Measurements from ENCODE around the gene CLSTN2. TPM values are rescaled to one million over a fixed set of nuclear protein-coding genes. Genes with fewer than 3 reads are reported as not detected.

CLSTN2 gene
- total and polyA plus RNA-seq, 12 donors: 0.67 to 17.8 (median 5.3) TPM

- Histone ChIP-seq H3K27me3 (no peaks in the 10 kb centered on the region), H3K27ac (no peak overlapping the region), H3K9me3 (replicated peaks in 1 of 3) (no peaks in the 10 kb centered on the region), H3K4me1 (replicated peaks in 1 of 2) (no peaks in the 10 kb centered on the region), H3K36me3 (replicated peaks in 1 of 2) (no peaks in the 10 kb centered on the region), H3K4me3 (no peak overlapping the region)
- TF ChIP-seq CTCF (IDR thresholded peaks at IDR 0.05) (no peak), POLR2A (IDR thresholded peaks at IDR 0.05) (no peak)
- 74 to 82% (median 78%) methylated on average over 5 of the region's 5 CpGs for WGBS, 4 donors
- intact Hi-C loops (cut with DNase I): no loop called here
- DNase-seq: no peak
Observed at GRCh38 chr3:140162551-140162950, 227.6 kb downstream of the CLSTN2 start.

- WGBS, 4 donors: 81 to 91% (median 84%) methylated on average over 2 of the region's 2 CpGs
- intact Hi-C loops (cut with DNase I): no loop called here
- DNase-seq: no peak
Observed at GRCh38 chr3:140163159-140163763, 228.3 kb downstream of the CLSTN2 start.

GRCh38 chr3:140164156-140164555 is 229.2 kb downstream of the CLSTN2 start:
- H3K27ac ChIP-seq: no peak overlapping the region
- intact Hi-C loops (cut with DNase I): no loop called here
- no peaks in the 10 kb centered on the region for H3K4me1 ChIP-seq (replicated peaks in 1 of 2)
- no peak overlapping the region for H3K4me3 ChIP-seq
- H3K36me3 ChIP-seq (replicated peaks in 1 of 2): no peaks in the 10 kb centered on the region
- H3K27me3 ChIP-seq: no peaks in the 10 kb centered on the region
- WGBS, 4 donors: 66 to 76% (median 72%) methylated on average over 2 of the region's 2 CpGs
- no peak for TF ChIP-seq POLR2A (IDR thresholded peaks at IDR 0.05)
- DNase-seq: no peak
- H3K9me3 ChIP-seq (replicated peaks in 1 of 3): no peaks in the 10 kb centered on the region

More at GRCh38 chr3:140163159-140163763, 228.3 kb downstream of the CLSTN2 start:
- Histone ChIP-seq H3K27me3 (no peaks in the 10 kb centered on the region), H3K36me3 (replicated peaks in 1 of 2) (no peaks in the 10 kb centered on the region), H3K4me3 (no peak overlapping the region), H3K27ac (no peak overlapping the region), H3K4me1 (replicated peaks in 1 of 2) (no peaks in the 10 kb centered on the region), H3K9me3 (replicated peaks in 1 of 3) (no peaks in the 10 kb centered on the region)
- TF ChIP-seq CTCF (IDR thresholded peaks at IDR 0.05) (no peak), POLR2A (IDR thresholded peaks at IDR 0.05) (no peak)

GRCh38 chr3:140164922-140165590 is 230.1 kb downstream of the CLSTN2 start:
- Histone ChIP-seq H3K27me3 (no peaks in the 10 kb centered on the region), H3K4me3 (no peak overlapping the region), H3K9me3 (replicated peaks in 1 of 3) (no peaks in the 10 kb centered on the region), H3K36me3 (replicated peaks in 1 of 2) (no peaks in the 10 kb centered on the region), H3K4me1 (replicated peaks in 1 of 2) (no peaks in the 10 kb centered on the region), H3K27ac (no peak overlapping the region)
- intact Hi-C loops (cut with DNase I): no loop called here
- 76 to 84% (median 81%) methylated on average over 7 of the region's 7 CpGs for WGBS, 4 donors
- TF ChIP-seq CTCF (IDR thresholded peaks at IDR 0.05) (no peak), POLR2A (IDR thresholded peaks at IDR 0.05) (no peak)
- no peak for DNase-seq

GRCh38 chr3:140165781-140166180 is 230.8 kb downstream of the CLSTN2 start:
- H3K27ac ChIP-seq: no peak overlapping the region
- no peak for DNase-seq
- no peak for TF ChIP-seq POLR2A (IDR thresholded peaks at IDR 0.05)
- no peak for TF ChIP-seq CTCF (IDR thresholded peaks at IDR 0.05)
- no peaks in the 10 kb centered on the region for H3K9me3 ChIP-seq (replicated peaks in 1 of 3)
- intact Hi-C loops (cut with DNase I): no loop called here
- H3K36me3 ChIP-seq (replicated peaks in 1 of 2): no peaks in the 10 kb centered on the region
- H3K27me3 ChIP-seq: no peaks in the 10 kb centered on the region
- H3K4me3 ChIP-seq: no peak overlapping the region
- H3K4me1 ChIP-seq (replicated peaks in 1 of 2): no peaks in the 10 kb centered on the region
